ENCODE measurements around the gene DCTN5.

GRCh38 chr16:23687034-23687808, 46.0 kb downstream of the DCTN5 start:
- no peak for TF ChIP-seq EZH2 (IDR thresholded peaks at IDR 0.05; ENCODE audit: borderline replicate concordance, low read depth, low read length, severe bottlenecking)
- TF ChIP-seq, protein P1, sequence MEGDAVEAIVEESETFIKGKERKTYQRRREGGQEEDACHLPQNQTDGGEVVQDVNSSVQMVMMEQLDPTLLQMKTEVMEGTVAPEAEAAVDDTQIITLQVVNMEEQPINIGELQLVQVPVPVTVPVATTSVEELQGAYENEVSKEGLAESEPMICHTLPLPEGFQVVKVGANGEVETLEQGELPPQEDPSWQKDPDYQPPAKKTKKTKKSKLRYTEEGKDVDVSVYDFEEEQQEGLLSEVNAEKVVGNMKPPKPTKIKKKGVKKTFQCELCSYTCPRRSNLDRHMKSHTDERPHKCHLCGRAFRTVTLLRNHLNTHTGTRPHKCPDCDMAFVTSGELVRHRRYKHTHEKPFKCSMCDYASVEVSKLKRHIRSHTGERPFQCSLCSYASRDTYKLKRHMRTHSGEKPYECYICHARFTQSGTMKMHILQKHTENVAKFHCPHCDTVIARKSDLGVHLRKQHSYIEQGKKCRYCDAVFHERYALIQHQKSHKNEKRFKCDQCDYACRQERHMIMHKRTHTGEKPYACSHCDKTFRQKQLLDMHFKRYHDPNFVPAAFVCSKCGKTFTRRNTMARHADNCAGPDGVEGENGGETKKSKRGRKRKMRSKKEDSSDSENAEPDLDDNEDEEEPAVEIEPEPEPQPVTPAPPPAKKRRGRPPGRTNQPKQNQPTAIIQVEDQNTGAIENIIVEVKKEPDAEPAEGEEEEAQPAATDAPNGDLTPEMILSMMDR (IDR thresholded peaks at IDR 0.05; ENCODE audit: borderline replicate concordance, extremely low read depth, low read length, poor library complexity, severe bottlenecking): no peak

Measured in DND-41 (cell line).